ENCODE results near the gene RPL22. TPM values are rescaled to one million over a fixed set of nuclear protein-coding genes. Genes with fewer than 3 reads are reported as not detected.

The RPL22 gene
- total RNA-seq, result 305 TPM

DNA sequence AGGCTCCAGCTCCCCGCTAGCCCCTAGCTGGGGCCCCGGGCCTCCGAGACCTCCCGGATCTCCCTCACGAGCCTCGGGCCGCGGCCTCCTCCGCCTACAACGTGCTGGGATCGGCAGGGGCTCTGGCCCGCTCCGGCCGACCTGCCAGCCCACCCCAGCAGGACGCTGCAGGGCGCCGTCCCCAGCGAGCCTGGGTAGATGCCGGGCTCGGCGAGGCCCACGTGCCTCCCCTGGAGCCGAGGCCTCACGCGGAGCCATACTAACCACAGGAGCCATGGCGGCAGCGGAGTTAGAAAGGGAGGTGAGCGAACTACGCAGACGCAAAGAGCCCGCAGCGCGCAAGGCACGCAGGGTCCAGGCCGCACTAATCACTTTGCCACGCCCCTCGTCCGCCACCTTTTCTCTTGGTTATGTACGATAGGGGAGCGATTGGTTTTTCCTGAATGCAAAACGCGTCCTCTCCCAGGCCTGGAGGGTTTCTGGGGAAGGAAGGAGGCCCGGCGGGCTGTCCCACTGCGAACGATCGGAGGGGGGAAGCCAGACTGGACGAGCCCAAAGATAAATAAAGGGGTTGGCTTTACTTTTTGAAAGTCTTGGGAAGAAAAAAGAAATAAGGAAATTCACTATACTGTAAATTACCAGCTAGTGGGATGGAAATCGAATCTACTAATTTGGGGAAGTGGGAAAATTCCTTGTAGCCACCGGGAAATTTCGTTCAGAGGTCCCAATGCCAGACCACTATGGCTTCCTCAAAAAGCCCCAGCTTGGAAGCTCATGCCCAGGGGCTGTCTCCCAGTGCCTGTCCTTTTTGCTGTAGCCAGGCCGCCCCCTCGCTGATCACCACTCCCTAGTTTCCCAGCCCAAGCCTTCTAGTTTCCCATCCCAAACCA lies at the start of gene RPL22:
Gene RPL22, minus strand, starts transcription at position 298 of the 890 bp plus-strand sequence. Its CDS starts 22 bp downstream, at position 276.
- Histone ChIP-seq H3K27ac (ENCODE audit: low read depth, low read length) (peak within 1 kb of the TSS; percentile 83), H3K4me3 (ENCODE audit: low read length in 3 of 3) (peak within 1 kb of the TSS; percentile 83 to 96 (median 95)), H3K9me3 (ENCODE audit: control insufficient read depth in 3 of 3, low read length in 3 of 3) (no peaks in the 10 kb centered on the region), H3K36me3 (ENCODE audit: control insufficient read depth in 3 of 3, insufficient read depth in 3 of 3, low read length in 3 of 3) (peaks cover 11 to 16% (median 16%) of the 10 kb centered on the region in 3 donors), H3K27me3 (ENCODE audit: control insufficient read depth in 3 of 3, insufficient read depth in 3 of 3, low read length in 3 of 3) (peaks cover 0 to under 1% (median 0%) of the 10 kb centered on the region in 3 donors), H3K4me1 (ENCODE audit: control insufficient read depth in 3 of 3, insufficient read depth in 3 of 3, low read length in 3 of 3) (peaks cover 19 to 24% (median 24%) of the 10 kb centered on the region in 3 donors), H3K9ac (ENCODE audit: low read depth in 1 of 3, low read length in 3 of 3) (peak within 1 kb of the TSS; percentile 91 to 97 (median 97))

DNA sequence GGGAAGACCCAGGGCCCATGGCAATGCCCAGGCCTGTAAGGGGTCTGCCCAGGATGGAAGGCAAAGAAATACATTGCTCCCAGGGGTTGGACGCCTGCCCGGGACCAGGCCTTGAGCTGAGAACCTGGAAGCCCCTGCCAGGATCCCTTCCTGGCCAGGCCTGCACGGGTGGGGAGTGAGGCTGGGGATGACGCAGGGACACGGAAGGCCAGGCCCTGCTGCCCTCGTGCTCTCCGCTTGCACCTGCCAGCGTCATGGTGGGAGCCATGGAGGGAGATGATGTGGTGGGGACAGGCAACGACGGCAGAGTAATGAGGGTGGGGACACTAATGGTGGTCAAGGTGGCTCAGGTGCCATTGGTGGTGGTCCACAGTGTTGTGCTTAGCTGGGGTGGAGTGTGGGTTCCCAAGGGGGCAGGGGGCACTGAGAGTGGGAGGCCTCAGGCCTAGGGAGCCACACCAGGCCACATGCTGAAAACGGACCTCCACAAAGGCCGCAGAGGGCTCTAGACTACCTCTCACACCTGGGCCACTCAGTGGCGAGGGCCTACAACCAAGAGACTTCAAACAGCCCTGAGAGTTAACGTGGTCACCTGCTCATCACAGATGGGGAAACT lies 48.9 kb upstream of the RPL22 start:
- no peaks in the 10 kb centered on the region for H3K36me3 ChIP-seq (ENCODE audit: control insufficient read depth in 3 of 3, insufficient read depth in 3 of 3, low read length in 3 of 3)
- H3K27me3 ChIP-seq (ENCODE audit: control insufficient read depth in 3 of 3, insufficient read depth in 3 of 3, low read length in 3 of 3), result peaks cover 55 to 70% (median 57%) of the 10 kb centered on the region in 3 donors
- no peaks in the 10 kb centered on the region for H3K4me1 ChIP-seq (ENCODE audit: control insufficient read depth in 3 of 3, insufficient read depth in 3 of 3, low read length in 3 of 3)
- H3K27ac ChIP-seq (ENCODE audit: low read depth, low read length), result no peak overlapping the region
- no peak overlapping the region for H3K4me3 ChIP-seq (ENCODE audit: low read length in 3 of 3)
- H3K9ac ChIP-seq (ENCODE audit: low read depth in 1 of 3, low read length in 3 of 3), result no peak overlapping the region
- H3K9me3 ChIP-seq (ENCODE audit: control insufficient read depth in 3 of 3, low read length in 3 of 3), result no peaks in the 10 kb centered on the region

DNA sequence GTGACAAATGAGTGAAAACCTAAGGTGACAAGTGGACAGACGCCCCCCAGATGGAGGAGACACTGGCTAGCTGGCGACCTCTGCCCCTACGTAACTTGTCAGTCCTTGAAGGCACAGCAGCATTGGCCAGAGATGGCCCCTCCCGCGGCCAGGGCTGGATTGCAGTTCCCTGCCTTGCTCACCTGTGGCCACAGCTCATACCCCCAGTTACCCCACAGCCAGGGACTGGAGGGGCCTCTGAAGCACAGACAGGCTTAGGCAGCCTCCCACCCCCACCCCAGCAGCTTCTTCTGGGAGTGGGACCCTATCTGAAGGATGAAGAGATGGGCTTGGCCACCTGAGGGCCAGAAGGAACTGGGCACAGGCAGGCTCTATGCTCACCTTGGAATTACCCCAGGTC lies 48.3 kb upstream of the RPL22 start:
- Histone ChIP-seq H3K27me3 (ENCODE audit: control insufficient read depth in 3 of 3, insufficient read depth in 3 of 3, low read length in 3 of 3) (peaks cover 61 to 76% (median 63%) of the 10 kb centered on the region in 3 donors), H3K4me1 (ENCODE audit: control insufficient read depth in 3 of 3, insufficient read depth in 3 of 3, low read length in 3 of 3) (no peaks in the 10 kb centered on the region)

DNA sequence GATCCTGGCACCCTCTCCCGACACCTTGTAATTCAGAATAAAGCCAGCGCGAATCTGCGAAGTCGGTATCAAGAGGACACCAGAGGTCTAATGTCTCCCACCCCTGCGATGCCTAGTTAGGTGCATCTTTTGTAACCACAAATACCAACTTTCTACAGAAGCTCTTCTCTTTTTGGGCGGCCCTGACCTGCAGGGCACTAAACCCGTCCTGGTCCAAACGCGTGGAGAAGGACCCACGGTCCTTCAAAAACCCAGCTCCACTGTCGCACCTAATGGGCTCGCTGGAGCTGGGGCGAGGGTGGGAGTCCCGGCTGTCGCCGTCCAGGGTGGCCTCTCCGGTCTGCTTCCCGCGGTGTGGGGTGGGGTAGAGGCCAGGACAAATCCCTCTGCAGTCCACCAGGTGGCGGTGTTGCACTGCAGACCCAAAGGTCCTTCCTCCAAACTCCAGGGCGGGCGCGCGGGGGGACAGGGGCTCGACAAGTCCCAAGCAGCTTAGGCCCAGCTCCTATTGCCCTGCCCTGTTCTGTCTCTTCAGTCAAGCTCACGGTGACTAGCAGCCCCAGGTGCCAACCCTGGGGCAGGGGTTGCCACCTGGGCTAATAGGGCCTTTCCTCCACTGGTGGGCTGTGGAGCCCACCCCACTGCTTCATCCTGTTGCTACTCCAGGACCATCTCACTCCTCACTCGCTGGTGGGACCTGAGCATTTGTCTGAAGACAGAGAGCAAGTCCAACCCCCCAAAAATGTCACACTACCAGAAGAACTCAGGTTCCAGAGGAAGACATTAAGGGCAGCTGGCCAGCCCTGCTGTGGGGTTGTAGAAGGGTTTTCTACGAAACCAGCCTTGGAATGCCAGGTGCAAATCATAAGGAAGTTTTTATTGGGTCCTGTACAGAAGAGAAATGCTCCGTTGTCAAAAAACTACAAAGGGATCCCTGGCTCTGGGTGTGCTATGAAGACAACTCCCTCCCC lies 47.4 kb upstream of the RPL22 start:
- Histone ChIP-seq H3K9ac (ENCODE audit: low read depth in 1 of 3, low read length in 3 of 3) (no peak overlapping the region), H3K4me3 (ENCODE audit: low read length in 3 of 3) (no peak overlapping the region), H3K9me3 (ENCODE audit: control insufficient read depth in 3 of 3, low read length in 3 of 3) (no peaks in the 10 kb centered on the region), H3K27me3 (ENCODE audit: control insufficient read depth in 3 of 3, insufficient read depth in 3 of 3, low read length in 3 of 3) (peaks cover 64 to 79% (median 65%) of the 10 kb centered on the region in 3 donors), H3K36me3 (ENCODE audit: control insufficient read depth in 3 of 3, insufficient read depth in 3 of 3, low read length in 3 of 3) (no peaks in the 10 kb centered on the region), H3K27ac (ENCODE audit: low read depth, low read length) (no peak overlapping the region), H3K4me1 (ENCODE audit: control insufficient read depth in 3 of 3, insufficient read depth in 3 of 3, low read length in 3 of 3) (no peaks in the 10 kb centered on the region)

More for the DNA sequence above, 48.3 kb upstream of the RPL22 start:
- Histone ChIP-seq H3K9ac (ENCODE audit: low read depth in 1 of 3, low read length in 3 of 3) (no peak overlapping the region), H3K4me3 (ENCODE audit: low read length in 3 of 3) (no peak overlapping the region), H3K9me3 (ENCODE audit: control insufficient read depth in 3 of 3, low read length in 3 of 3) (no peaks in the 10 kb centered on the region), H3K27ac (ENCODE audit: low read depth, low read length) (no peak overlapping the region), H3K36me3 (ENCODE audit: control insufficient read depth in 3 of 3, insufficient read depth in 3 of 3, low read length in 3 of 3) (no peaks in the 10 kb centered on the region)

DNA sequence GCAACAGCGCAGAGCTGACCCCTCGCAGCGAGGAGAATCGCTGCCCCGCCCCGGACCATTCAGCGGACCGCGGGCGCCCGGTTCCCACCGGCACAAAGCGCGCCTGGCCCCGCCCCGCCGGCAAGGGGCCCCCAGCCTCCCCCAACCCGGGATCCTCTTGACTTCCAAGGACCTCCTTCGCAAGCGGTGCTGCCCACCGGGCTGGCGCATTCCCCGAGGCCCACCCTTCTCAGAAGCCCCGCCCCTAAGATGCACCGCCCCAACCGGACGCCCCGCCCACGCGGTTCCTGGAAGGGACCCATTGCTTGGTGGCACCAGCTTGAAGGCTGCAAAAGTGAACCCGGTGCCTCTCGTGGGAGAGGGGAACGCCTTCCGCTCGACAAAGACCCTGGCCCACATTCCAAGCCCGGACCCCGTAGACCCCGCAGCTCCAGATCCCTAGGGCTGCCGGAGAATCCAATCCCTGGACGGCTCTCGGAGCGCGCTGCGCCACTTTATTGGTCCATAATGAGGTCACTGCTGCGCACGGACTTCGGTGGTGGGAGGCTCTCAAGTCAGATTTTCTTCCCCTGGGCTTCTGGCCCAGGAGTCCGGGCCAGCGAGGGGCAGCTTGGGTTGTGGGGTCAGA lies 46.6 kb upstream of the RPL22 start:
- no peak overlapping the region for H3K9ac ChIP-seq (ENCODE audit: low read depth in 1 of 3, low read length in 3 of 3)
- no peak overlapping the region for H3K4me3 ChIP-seq (ENCODE audit: low read length in 3 of 3)

DNA sequence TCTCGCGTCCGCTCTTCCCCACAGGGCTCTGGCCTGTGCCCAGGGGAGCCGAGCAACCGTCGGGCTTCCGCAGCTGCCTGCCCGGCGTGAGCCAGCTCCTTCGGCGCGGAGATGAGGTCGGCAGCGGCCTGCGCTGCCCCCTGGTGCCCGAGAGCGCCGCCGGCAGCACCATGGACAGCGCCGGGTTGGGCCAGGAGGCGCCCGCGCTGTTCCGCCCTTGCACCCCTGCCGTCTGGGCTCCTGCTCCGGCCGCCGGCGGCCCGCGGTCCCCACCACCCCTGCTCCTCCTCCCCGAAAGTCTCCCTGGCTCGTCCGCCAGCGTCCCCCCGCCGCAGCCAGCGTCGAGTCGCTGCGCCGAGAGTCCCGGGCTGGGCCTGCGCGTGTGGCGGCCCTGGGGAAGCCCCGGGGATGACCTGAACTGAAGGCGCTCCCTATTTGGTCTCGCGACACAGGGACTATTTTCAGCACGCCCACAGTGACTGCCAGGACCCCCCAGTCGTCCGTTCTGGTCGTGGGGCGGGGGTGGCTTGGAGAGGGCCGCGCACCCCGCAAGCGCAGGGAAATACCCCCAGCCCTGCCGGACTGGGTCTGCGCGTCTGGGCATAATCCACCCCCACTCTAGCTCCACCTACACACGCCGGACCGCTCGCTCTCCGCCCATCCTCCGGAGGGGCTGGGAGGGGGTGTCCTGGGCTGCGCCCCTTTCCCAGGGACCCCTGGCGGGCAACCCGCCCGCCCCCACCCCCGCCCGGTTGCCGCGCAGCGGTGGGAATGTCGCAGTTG lies 45.9 kb upstream of the RPL22 start:
- Histone ChIP-seq H3K4me3 (ENCODE audit: low read length in 3 of 3) (no peak overlapping the region), H3K27me3 (ENCODE audit: control insufficient read depth in 3 of 3, insufficient read depth in 3 of 3, low read length in 3 of 3) (peaks cover 65 to 81% (median 74%) of the 10 kb centered on the region in 3 donors), H3K36me3 (ENCODE audit: control insufficient read depth in 3 of 3, insufficient read depth in 3 of 3, low read length in 3 of 3) (no peaks in the 10 kb centered on the region), H3K4me1 (ENCODE audit: control insufficient read depth in 3 of 3, insufficient read depth in 3 of 3, low read length in 3 of 3) (no peaks in the 10 kb centered on the region), H3K9ac (ENCODE audit: low read depth in 1 of 3, low read length in 3 of 3) (no peak overlapping the region), H3K27ac (ENCODE audit: low read depth, low read length) (no peak overlapping the region), H3K9me3 (ENCODE audit: control insufficient read depth in 3 of 3, low read length in 3 of 3) (no peaks in the 10 kb centered on the region)

More for the DNA sequence above, 46.6 kb upstream of the RPL22 start:
- Histone ChIP-seq H3K9me3 (ENCODE audit: control insufficient read depth in 3 of 3, low read length in 3 of 3) (no peaks in the 10 kb centered on the region), H3K36me3 (ENCODE audit: control insufficient read depth in 3 of 3, insufficient read depth in 3 of 3, low read length in 3 of 3) (no peaks in the 10 kb centered on the region), H3K27me3 (ENCODE audit: control insufficient read depth in 3 of 3, insufficient read depth in 3 of 3, low read length in 3 of 3) (peaks cover 65 to 79% (median 72%) of the 10 kb centered on the region in 3 donors), H3K4me1 (ENCODE audit: control insufficient read depth in 3 of 3, insufficient read depth in 3 of 3, low read length in 3 of 3) (no peaks in the 10 kb centered on the region), H3K27ac (ENCODE audit: low read depth, low read length) (no peak overlapping the region)

DNA sequence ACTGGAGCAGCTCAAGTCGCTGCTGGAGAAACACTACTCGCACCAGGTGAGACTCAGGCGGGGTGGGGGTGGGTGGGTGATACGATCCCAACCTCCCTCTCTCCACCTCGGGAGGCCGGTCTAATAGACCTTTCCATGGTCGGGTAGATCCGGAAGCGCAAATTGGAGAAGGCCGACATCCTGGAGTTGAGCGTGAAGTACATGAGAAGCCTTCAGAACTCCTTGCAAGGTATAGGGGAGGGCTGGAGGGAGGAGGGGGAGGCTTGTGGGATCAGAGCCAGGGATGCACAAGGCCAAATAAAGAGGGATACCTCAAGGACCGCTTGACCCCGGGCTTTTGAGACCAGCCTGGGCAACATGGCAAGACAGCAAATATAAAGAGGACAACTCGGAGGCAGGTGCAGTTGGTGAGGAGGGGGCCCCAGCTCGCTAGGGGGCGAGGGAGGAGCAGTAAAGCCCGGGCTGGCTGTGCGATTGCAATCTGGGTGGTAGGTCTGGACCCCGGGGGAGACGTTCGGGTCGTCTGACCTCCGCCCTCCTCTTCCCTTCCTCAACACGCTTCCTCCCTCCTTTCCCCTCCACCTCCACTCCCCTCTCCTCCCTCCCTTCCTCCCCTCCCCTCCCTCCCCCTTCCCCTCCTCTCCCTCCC lies 45.1 kb upstream of the RPL22 start:
- H3K4me3 ChIP-seq (ENCODE audit: low read length in 3 of 3), result no peak overlapping the region
- H3K27me3 ChIP-seq (ENCODE audit: control insufficient read depth in 3 of 3, insufficient read depth in 3 of 3, low read length in 3 of 3), result peaks cover 64 to 79% (median 71%) of the 10 kb centered on the region in 3 donors
- H3K36me3 ChIP-seq (ENCODE audit: control insufficient read depth in 3 of 3, insufficient read depth in 3 of 3, low read length in 3 of 3), result no peaks in the 10 kb centered on the region
- no peaks in the 10 kb centered on the region for H3K9me3 ChIP-seq (ENCODE audit: control insufficient read depth in 3 of 3, low read length in 3 of 3)
- H3K27ac ChIP-seq (ENCODE audit: low read depth, low read length), result no peak overlapping the region
- H3K4me1 ChIP-seq (ENCODE audit: control insufficient read depth in 3 of 3, insufficient read depth in 3 of 3, low read length in 3 of 3), result no peaks in the 10 kb centered on the region
- H3K9ac ChIP-seq (ENCODE audit: low read depth in 1 of 3, low read length in 3 of 3), result no peak overlapping the region

DNA sequence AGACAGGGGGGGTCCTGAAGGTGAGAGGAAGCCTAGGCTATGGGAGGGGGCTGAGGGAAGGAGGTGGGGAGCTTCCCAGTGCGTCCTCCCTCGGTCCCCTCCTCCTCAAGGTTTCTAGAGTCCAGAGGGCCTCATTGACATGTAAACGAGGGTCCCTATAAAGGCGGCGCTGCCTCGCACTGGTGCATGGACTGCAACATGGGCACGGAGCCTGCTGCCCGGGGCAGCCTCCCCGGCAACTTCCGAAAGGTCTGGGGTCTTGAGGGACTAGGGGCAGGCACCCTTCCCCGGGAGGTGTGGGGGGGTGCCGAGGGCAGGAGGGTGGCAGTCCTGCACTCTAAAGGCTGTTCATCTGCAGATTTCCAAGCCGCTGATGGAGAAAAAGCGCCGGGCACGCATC lies 44.6 kb upstream of the RPL22 start, which contains the start of gene HES3:
Gene HES3, plus strand, starts transcription at position 187 of the 400 bp plus-strand sequence. Its CDS starts 187 bp downstream, at position 374.
- Histone ChIP-seq H3K4me1 (ENCODE audit: control insufficient read depth in 3 of 3, insufficient read depth in 3 of 3, low read length in 3 of 3) (no peaks in the 10 kb centered on the region), H3K27me3 (ENCODE audit: control insufficient read depth in 3 of 3, insufficient read depth in 3 of 3, low read length in 3 of 3) (peaks cover 67 to 83% (median 75%) of the 10 kb centered on the region in 3 donors), H3K36me3 (ENCODE audit: control insufficient read depth in 3 of 3, insufficient read depth in 3 of 3, low read length in 3 of 3) (no peaks in the 10 kb centered on the region), H3K9me3 (ENCODE audit: control insufficient read depth in 3 of 3, low read length in 3 of 3) (no peaks in the 10 kb centered on the region), H3K27ac (ENCODE audit: low read depth, low read length) (no peak within 1 kb of the TSS), H3K4me3 (ENCODE audit: low read length in 3 of 3) (no peak within 1 kb of the TSS), H3K9ac (ENCODE audit: low read depth in 1 of 3, low read length in 3 of 3) (no peak within 1 kb of the TSS)
